GM12878 (cell line): ENCODE measurements around the gene PLXNA2. TPM values are rescaled to one million over a fixed set of nuclear protein-coding genes. Genes with fewer than 3 reads are reported as not detected.

Experiments used
- BRCA1 ChIP-seq: IDR thresholded peaks from 2 replicates; pipeline ENCODE4 v1.6.1; 2011; ENCODE audit warnings: low read depth, low read length, improper control_type of control experiment
- NR2C1 ChIP-seq: fragments of 450-650 bp; IDR thresholded peaks from 2 replicates; pipeline ENCODE4 v1.6.1; 2017; ENCODE audit warnings: antibody characterized with exemption, mild to moderate bottlenecking, moderate library complexity
- NR2F1 ChIP-seq: fragments of 450-650 bp; conservative IDR thresholded peaks from 2 replicates; pipeline ENCODE4 v1.6.1; 2017; ENCODE audit warnings: mild to moderate bottlenecking
- POU2F2 ChIP-seq: IDR thresholded peaks from 3 replicates; pipeline ENCODE4 v1.6.1; 2011; ENCODE audit warnings: low read depth, mild to moderate bottlenecking, low read length, borderline replicate concordance
- RAD51 ChIP-seq: fragments of 450-650 bp; IDR thresholded peaks from 2 replicates; pipeline ENCODE4 v1.6.1; 2016; ENCODE audit warnings: moderate library complexity, mild to moderate bottlenecking, inconsistent platforms
- TAF1 ChIP-seq: IDR thresholded peaks from 2 replicates; pipeline ENCODE4 v1.6.1; 2011; ENCODE audit warnings: mild to moderate bottlenecking, low read depth, low read length, borderline replicate concordance
- polyA plus RNA-seq, 11 experiments: library from polyadenylated mRNA; depleted of rRNA in 4 of 11; unstranded in 6 of 11; stranded (reverse) in 5 of 11; fragments of >200 nt; fragmentation: Nextera tagmentation in 4 of 11; fragmentation: Illumina TruSeq in 1 of 11; extraction: Ambion mirVana in 4 of 11; extraction: Trizol in 1 of 11; gene quantifications; 1 replicate in 1 of 11; 2 replicates in 10 of 11; pipeline versions ENCODE4 v1.2.1 to v1.2.3, GENCODE V29; 2011 to 2016; ENCODE audit warnings: inconsistent platforms in 2 of 11, missing spikeins in 2 of 11, low read depth in 1 of 11
- total RNA-seq, 4 experiments: library from RNA; depleted of rRNA in 3 of 4; stranded (reverse); fragments of >200 nt in 3 of 4; fragmentation: Illumina TruSeq in 1 of 4; extraction: Trizol in 1 of 4; gene quantifications; 2 replicates each; pipeline versions ENCODE4 v1.2.1 to v1.2.3, GENCODE V29; 2013 to 2021
- TF ChIP-seq, protein P1 (sequence below): fragments of 450-650 bp; conservative IDR thresholded peaks from 2 replicates; pipeline ENCODE4 v1.6.1; 2017; ENCODE audit warnings: mild to moderate bottlenecking, moderate library complexity
- TF ChIP-seq, protein P2 (sequence below): fragments of 450-650 bp; IDR thresholded peaks from 2 replicates; pipeline ENCODE4 v1.6.1; 2017; ENCODE audit warnings: mild to moderate bottlenecking
- TF ChIP-seq, protein P3 (sequence below): fragments of 150-350 bp; IDR thresholded peaks from 2 replicates; pipeline ENCODE4 v1.6.1; 2014; ENCODE audit warnings: mild to moderate bottlenecking, low read depth, low read length
- TF ChIP-seq, protein P4 (sequence below): fragments of 450-650 bp; IDR thresholded peaks from 2 replicates; pipeline ENCODE4 v1.6.1; 2016; ENCODE audit warnings: mild to moderate bottlenecking, moderate library complexity, borderline replicate concordance

PLXNA2 gene
- total and polyA plus RNA-seq, 10 of the 15 experiments (the other 5 are each of a cell fraction or from before 2014, with no cell fraction given), result under 0.01 to 0.08 (median 0.07) TPM; not detected in 4

DNA sequence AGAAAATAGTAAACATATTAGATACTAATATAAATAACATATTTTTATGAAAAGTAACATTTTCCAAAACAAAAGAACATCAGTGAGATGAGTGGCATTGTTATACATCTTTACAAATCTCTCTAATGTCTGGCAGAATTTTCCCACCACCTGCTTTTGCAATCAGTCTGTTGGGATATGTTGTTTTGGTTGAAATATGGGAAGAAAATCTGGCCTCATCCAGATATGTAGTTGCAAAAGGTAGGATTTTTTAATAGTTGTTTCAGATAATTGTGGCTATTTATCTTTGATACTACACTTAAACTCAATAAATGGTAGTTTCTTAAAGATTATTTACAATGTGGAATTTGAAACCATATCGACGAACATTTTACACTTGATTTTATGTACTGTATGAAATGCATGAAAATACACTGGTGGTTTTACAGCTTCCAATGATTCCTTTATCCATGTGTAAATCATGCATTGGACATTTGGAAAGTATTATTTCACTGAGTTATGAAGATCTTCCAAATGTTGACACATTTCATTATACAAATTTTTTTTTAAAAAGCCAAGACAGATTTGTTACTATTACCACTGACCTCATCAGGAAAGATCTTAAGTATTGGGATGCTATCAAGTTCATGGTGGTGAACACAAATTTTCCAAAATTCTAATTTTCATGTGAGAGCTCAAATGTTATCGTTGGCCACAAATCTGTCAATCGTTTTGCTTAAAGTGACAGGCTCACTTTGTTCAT is 259.2 kb downstream of the PLXNA2 start (continued):
- no peak for TF ChIP-seq TAF1
- TF ChIP-seq, protein P1, sequence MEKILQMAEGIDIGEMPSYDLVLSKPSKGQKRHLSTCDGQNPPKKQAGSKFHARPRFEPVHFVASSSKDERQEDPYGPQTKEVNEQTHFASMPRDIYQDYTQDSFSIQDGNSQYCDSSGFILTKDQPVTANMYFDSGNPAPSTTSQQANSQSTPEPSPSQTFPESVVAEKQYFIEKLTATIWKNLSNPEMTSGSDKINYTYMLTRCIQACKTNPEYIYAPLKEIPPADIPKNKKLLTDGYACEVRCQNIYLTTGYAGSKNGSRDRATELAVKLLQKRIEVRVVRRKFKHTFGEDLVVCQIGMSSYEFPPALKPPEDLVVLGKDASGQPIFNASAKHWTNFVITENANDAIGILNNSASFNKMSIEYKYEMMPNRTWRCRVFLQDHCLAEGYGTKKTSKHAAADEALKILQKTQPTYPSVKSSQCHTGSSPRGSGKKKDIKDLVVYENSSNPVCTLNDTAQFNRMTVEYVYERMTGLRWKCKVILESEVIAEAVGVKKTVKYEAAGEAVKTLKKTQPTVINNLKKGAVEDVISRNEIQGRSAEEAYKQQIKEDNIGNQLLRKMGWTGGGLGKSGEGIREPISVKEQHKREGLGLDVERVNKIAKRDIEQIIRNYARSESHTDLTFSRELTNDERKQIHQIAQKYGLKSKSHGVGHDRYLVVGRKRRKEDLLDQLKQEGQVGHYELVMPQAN, result no peak
- TF ChIP-seq NR2F1, result no peak
- TF ChIP-seq, protein P2, sequence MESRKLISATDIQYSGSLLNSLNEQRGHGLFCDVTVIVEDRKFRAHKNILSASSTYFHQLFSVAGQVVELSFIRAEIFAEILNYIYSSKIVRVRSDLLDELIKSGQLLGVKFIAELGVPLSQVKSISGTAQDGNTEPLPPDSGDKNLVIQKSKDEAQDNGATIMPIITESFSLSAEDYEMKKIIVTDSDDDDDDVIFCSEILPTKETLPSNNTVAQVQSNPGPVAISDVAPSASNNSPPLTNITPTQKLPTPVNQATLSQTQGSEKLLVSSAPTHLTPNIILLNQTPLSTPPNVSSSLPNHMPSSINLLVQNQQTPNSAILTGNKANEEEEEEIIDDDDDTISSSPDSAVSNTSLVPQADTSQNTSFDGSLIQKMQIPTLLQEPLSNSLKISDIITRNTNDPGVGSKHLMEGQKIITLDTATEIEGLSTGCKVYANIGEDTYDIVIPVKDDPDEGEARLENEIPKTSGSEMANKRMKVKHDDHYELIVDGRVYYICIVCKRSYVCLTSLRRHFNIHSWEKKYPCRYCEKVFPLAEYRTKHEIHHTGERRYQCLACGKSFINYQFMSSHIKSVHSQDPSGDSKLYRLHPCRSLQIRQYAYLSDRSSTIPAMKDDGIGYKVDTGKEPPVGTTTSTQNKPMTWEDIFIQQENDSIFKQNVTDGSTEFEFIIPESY, result no peak
- TF ChIP-seq RAD51, result no peak
- no peak for TF ChIP-seq NR2C1
- TF ChIP-seq, protein P3, sequence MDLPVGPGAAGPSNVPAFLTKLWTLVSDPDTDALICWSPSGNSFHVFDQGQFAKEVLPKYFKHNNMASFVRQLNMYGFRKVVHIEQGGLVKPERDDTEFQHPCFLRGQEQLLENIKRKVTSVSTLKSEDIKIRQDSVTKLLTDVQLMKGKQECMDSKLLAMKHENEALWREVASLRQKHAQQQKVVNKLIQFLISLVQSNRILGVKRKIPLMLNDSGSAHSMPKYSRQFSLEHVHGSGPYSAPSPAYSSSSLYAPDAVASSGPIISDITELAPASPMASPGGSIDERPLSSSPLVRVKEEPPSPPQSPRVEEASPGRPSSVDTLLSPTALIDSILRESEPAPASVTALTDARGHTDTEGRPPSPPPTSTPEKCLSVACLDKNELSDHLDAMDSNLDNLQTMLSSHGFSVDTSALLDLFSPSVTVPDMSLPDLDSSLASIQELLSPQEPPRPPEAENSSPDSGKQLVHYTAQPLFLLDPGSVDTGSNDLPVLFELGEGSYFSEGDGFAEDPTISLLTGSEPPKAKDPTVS, result no peak
- TF ChIP-seq, protein P4, sequence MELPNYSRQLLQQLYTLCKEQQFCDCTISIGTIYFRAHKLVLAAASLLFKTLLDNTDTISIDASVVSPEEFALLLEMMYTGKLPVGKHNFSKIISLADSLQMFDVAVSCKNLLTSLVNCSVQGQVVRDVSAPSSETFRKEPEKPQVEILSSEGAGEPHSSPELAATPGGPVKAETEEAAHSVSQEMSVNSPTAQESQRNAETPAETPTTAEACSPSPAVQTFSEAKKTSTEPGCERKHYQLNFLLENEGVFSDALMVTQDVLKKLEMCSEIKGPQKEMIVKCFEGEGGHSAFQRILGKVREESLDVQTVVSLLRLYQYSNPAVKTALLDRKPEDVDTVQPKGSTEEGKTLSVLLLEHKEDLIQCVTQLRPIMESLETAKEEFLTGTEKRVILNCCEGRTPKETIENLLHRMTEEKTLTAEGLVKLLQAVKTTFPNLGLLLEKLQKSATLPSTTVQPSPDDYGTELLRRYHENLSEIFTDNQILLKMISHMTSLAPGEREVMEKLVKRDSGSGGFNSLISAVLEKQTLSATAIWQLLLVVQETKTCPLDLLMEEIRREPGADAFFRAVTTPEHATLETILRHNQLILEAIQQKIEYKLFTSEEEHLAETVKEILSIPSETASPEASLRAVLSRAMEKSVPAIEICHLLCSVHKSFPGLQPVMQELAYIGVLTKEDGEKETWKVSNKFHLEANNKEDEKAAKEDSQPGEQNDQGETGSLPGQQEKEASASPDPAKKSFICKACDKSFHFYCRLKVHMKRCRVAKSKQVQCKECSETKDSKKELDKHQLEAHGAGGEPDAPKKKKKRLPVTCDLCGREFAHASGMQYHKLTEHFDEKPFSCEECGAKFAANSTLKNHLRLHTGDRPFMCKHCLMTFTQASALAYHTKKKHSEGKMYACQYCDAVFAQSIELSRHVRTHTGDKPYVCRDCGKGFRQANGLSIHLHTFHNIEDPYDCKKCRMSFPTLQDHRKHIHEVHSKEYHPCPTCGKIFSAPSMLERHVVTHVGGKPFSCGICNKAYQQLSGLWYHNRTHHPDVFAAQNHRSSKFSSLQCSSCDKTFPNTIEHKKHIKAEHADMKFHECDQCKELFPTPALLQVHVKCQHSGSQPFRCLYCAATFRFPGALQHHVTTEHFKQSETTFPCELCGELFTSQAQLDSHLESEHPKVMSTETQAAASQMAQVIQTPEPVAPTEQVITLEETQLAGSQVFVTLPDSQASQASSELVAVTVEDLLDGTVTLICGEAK, result no peak
- TF ChIP-seq BRCA1, result no peak
- no peak for TF ChIP-seq POU2F2
